Stimulated activated memory B cell treated with anti-CD40 and anti-IgM and Interleukin-4, amounts not matched to agents 10 μg/mL and 1 μg/mL and 100 μg/mL, for 72 hours (primary cell): Measurements from ENCODE around the gene SMIM13.
A peak's percentile ranks its signal among the peaks of the same experiment; 100 is the strongest.

Experiments
- ATAC-seq: fragments of 150-1000 bp; cut with Tn5 transposase; 2 replicates; pipeline ENCODE4 v1.10.0; 2021
- H3K27ac Mint-ChIP-seq: one replicate; pipeline ENCODE4 v1.8.0; 2022; ENCODE audit warnings: mild to moderate bottlenecking, mixed read lengths
- H3K27me3 Mint-ChIP-seq: one replicate; pipeline ENCODE4 v1.8.0; 2022; ENCODE audit warnings: mixed read lengths
- H3K36me3 Mint-ChIP-seq: one replicate; pipeline ENCODE4 v1.8.0; 2022; ENCODE audit warnings: mixed read lengths
- H3K4me1 Mint-ChIP-seq: one replicate; pipeline ENCODE4 v1.8.0; 2022; ENCODE audit warnings: mixed read lengths
- H3K4me3 Mint-ChIP-seq: one replicate; pipeline ENCODE4 v1.8.0; 2022; ENCODE audit warnings: mild to moderate bottlenecking, moderate library complexity, mixed read lengths
- H3K9me3 Mint-ChIP-seq: one replicate; pipeline ENCODE4 v1.8.0; 2022; ENCODE audit warnings: mixed read lengths

Gene SMIM13

DNA sequence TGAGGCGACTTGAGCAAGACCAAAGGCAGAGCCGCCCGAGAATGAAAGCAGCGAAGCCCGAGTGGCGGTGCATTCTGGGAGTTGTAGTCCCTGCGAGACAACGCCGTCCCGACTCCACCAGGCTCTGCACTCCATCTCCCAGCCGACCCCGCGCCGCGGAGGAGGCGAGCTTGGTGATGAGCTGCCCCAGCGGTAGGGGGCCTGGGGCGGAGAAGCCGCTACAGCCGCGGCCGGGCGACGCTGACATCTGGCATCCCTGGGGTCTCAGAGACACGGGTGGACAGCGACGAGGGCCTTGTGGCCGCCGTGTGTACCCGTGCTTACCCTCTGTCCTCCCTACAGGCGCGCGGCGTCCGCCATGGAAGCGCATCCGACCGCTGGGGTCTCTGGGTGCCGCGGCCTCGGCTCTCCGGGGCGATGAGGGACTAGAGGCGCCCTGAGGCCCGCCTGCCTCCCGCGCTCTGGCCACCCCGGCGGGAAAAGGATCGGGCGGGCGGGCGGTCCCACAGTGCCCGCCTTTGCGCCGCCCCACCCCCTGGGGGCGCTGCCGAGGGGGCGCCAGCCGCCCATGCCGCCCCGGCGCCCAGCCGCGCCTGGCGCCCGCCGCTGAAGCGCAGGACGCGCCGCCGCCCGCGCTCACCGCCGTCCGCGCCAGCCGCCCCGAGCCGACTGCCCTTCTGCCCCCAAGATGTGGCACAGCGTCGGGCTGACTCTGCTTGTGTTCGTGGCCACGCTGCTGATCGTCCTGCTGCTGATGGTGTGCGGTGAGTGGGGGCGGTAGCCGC, at the start of gene SMIM13:
Gene SMIM13 (plus strand): TSS at position 209 of the 785 bp plus-strand sequence. CDS start 480 bp downstream, at position 689.
- Mint-ChIP-seq H3K9me3 (no peaks in the 10 kb centered on the region), H3K36me3 (peaks cover 10% of the 10 kb centered on the region), H3K27ac (peak within 1 kb of the TSS; percentile 98), H3K4me1 (peaks cover 37% of the 10 kb centered on the region), H3K27me3 (no peaks in the 10 kb centered on the region), H3K4me3 (peak within 1 kb of the TSS; percentile 99)
- peak; percentile 98 for ATAC-seq

DNA sequence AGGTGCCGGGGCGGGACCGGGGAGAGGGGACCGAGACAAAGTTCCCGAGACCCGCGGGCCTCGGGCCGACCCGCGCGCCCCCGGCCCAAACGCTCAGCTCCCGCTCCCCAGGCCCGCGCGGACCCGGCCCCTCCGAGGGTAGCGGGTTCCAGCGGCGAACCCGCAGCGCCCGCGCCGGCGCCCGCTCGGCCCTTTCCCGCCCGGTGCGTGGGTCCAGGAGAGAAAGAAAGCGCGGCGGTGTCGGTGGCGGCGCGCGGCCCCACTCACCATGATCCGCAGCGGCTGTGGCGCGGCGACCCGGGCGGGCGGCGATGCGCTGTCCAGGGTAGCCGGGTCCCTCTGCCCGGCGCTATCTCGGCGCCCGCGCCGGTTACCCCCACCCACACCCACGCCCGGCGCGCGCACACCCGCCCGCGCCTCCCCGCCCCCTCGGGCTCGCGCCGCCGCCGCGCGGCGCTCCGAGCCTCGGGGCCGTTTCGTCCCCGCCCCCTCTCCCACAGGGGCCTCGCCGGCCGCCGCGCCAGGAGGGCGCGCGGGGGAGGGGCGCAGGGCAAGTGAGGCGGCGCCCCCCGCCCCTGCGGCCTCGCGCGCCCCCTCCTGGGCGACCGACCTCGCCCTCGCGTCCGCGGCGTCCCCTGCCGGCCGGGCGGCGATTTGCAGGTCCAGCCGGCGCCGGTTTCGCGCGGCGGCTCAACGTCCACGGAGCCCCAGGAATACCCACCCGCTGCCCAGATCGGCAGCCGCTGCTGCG, 49.5 kb upstream of the SMIM13 start, which contains the start of gene ELOVL2:
Gene ELOVL2 (minus strand): TSS at position 345 of the 751 bp plus-strand sequence. CDS start 75 bp downstream, at position 270.
- no peak within 1 kb of the TSS for H3K27ac Mint-ChIP-seq
- ATAC-seq, result peak; percentile 75
- H3K9me3 Mint-ChIP-seq, result peaks cover 2% of the 10 kb centered on the region
- peaks cover 11% of the 10 kb centered on the region for H3K4me1 Mint-ChIP-seq
- H3K27me3 Mint-ChIP-seq, result peaks cover 60% of the 10 kb centered on the region
- H3K4me3 Mint-ChIP-seq, result peak within 1 kb of the TSS; percentile 74
- H3K36me3 Mint-ChIP-seq, result no peaks in the 10 kb centered on the region

DNA sequence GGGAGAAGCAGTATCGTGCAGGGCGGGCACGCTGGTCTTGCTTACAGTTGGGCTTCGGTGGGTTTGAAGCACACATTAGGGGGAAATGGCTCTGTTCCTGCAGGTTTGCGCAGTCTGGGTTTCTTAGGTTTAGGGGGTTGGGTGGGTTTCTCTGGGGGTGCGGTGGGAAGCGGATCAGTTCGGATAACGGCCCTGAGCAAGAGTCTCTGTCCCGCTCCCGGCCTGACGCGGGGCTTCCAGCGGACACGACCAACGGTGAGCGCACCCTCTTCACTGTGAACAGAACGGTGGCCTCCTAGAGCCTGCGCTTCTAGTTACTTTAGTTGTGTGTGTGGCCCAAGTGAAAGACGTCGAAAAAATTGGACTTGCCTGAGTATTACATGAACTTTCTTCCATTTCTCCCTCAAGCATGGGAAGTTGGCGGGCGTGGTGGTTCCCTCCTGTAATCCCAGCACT, 48.9 kb upstream of the SMIM13 start:
- H3K4me1 Mint-ChIP-seq, result peaks cover 11% of the 10 kb centered on the region
- no peak for ATAC-seq
- H3K36me3 Mint-ChIP-seq, result no peaks in the 10 kb centered on the region
- H3K4me3 Mint-ChIP-seq, result peak overlapping the region; percentile 71
- peaks cover 60% of the 10 kb centered on the region for H3K27me3 Mint-ChIP-seq
- peaks cover 2% of the 10 kb centered on the region for H3K9me3 Mint-ChIP-seq
- no peak overlapping the region for H3K27ac Mint-ChIP-seq

DNA sequence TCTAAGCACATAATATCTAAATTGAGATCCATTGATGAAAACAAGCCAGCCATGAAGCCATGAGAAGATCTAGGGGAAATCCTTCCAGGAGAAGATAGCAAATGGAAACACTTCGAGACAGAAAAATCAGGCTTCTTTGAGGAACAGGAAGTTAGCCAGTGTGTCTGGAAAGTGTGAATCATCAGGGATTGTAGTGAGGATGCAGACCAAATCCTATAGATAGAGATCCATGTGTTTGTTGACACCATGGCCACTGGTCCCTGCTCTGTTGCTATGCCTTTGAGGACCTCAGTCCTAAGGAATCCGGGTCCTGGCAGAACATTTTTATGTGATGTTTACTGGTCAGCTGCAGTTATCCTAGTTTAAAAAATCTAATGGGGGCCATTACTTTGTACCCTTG, 42.9 kb upstream of the SMIM13 start:
- Mint-ChIP-seq H3K27me3 (peaks cover 37% of the 10 kb centered on the region), H3K9me3 (no peaks in the 10 kb centered on the region), H3K4me1 (no peaks in the 10 kb centered on the region), H3K36me3 (no peaks in the 10 kb centered on the region), H3K27ac (no peak overlapping the region), H3K4me3 (no peak overlapping the region)
- ATAC-seq, result no peak

DNA sequence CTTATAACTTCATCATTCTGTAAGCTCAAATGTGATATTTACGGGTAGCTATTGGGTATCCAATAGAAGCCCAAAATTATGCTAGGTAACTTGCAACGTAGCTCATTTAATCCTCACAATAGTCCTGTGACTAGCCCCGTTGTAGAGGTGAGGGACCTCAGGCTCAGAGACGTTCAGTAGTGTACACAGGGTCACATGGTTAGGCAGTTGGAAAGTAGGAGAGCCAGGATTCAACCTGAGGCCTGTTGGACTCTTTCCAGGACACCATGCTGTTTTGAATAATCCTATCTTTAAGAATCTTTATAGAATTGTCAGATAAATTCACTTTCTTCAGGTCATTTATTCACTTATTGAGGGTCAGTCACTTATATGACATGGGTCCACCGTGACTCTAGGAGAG, 40.3 kb upstream of the SMIM13 start:
- Mint-ChIP-seq H3K27ac (no peak overlapping the region), H3K4me1 (no peaks in the 10 kb centered on the region), H3K36me3 (no peaks in the 10 kb centered on the region), H3K4me3 (no peak overlapping the region), H3K9me3 (no peaks in the 10 kb centered on the region), H3K27me3 (peaks cover 24% of the 10 kb centered on the region)
- no peak for ATAC-seq

DNA sequence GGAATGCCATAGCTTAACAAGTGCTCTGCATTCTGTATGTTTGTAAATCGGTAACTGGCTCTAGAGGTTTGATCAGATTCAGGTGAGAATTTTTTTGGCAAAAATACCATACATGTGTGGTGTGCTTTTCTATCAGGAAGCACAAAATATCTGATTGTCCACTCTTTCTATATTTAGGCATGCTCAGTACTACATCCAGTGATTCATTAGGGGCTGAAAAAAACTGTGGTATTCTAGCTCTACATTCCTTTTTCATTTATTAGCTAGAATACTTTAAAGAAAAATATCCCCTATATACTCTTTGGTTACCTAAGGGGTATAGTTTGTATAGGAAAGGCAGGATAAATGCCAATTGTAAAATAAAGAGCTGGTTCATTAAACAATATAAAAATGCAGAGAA, 38.9 kb upstream of the SMIM13 start:
- H3K27ac Mint-ChIP-seq, result no peak overlapping the region
- H3K36me3 Mint-ChIP-seq, result no peaks in the 10 kb centered on the region
- peaks cover 12% of the 10 kb centered on the region for H3K27me3 Mint-ChIP-seq
- H3K4me3 Mint-ChIP-seq, result no peak overlapping the region
- H3K9me3 Mint-ChIP-seq, result no peaks in the 10 kb centered on the region
- no peak for ATAC-seq
- H3K4me1 Mint-ChIP-seq, result no peaks in the 10 kb centered on the region

DNA sequence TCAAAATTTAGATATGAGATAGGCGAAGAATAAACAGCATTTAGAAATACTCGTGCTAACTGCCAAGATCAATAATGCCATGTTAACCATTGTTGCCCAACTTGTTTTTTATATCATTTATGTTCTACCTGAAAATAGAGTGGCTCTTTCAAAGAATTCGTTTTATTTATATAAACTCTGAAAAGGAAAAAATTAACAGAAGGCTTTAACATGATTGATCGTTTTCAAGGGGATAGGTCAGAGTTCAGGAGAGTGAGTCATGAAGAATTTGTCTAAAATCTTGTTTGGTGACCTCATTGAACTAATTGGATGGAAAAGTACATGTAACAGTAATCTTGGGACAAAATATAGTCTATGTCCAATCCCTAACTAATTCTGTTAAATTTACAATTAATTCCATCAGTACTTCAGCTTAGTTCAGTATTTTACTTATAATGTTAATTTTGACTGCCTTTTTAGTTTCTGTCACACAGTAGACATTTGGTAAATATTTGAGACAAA, 38.5 kb upstream of the SMIM13 start:
- Mint-ChIP-seq H3K9me3 (no peaks in the 10 kb centered on the region), H3K36me3 (no peaks in the 10 kb centered on the region), H3K27me3 (peaks cover 7% of the 10 kb centered on the region), H3K27ac (no peak overlapping the region), H3K4me1 (no peaks in the 10 kb centered on the region), H3K4me3 (no peak overlapping the region)
- ATAC-seq, result no peak

DNA sequence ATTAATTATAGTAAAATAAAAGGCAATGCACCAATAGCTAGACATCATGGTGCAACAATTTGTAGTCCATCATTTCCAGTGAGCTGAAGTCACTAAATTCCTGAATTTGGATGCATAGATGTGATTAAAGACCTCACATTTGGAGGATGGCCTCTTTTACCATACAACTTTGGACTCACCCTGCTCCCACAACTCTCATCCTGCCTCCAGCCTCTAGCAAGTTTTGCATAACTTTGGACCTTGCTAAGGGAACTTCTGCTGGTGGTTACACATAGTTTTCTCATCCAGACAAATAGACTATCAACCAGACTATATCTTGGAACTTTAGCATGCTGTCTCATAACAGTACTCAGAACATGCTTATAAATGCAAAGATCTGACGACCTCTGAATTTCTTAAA, 36.8 kb upstream of the SMIM13 start:
- H3K4me3 Mint-ChIP-seq, result no peak overlapping the region

DNA sequence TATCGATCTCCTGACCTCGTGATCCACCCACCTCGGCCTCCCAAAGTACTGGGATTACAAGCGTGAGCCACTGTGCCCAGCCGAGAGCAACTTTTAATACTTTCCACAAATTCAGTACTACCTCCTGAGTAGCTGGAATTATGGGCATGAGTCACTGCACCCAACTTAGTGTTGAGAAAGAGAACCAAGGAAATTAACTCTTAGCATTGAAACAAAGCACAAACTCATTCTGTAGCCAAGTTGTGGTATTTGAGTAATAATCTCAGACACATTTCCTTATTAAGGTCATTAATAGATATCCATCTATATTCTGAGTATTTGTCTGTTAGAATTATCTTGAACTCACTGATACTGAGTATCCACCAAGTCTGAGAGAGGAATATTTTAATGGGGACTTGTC, 35.2 kb upstream of the SMIM13 start:
- Mint-ChIP-seq H3K4me1 (no peaks in the 10 kb centered on the region), H3K36me3 (no peaks in the 10 kb centered on the region), H3K9me3 (no peaks in the 10 kb centered on the region), H3K27ac (no peak overlapping the region), H3K27me3 (no peaks in the 10 kb centered on the region), H3K4me3 (no peak overlapping the region)
- no peak for ATAC-seq

More for the DNA sequence above, 36.8 kb upstream of the SMIM13 start:
- H3K27ac Mint-ChIP-seq, result no peak overlapping the region
- H3K9me3 Mint-ChIP-seq, result no peaks in the 10 kb centered on the region
- no peak for ATAC-seq
- no peaks in the 10 kb centered on the region for H3K4me1 Mint-ChIP-seq
- H3K27me3 Mint-ChIP-seq, result no peaks in the 10 kb centered on the region
- H3K36me3 Mint-ChIP-seq, result no peaks in the 10 kb centered on the region

DNA sequence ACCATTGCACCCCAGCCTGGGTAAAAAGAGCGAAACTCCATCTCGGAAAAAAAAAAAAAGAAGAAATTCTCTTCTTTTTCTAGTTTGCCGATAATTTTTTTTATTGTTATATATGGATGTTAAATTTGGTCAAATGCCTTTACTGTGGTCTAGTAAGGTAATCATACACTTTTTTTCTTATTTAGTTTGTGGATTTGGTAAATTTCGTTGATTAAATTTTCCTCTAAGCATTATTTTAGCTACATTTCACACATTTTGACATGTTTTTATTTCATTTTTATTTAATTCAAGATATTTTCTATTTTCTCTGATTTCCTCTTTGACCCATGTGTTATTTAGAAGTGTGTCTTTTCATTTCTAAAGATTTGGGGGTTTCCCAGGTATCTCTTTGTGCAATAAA, 31.6 kb upstream of the SMIM13 start:
- no peak for ATAC-seq
- Mint-ChIP-seq H3K27ac (no peak overlapping the region), H3K27me3 (no peaks in the 10 kb centered on the region), H3K36me3 (no peaks in the 10 kb centered on the region), H3K4me1 (no peaks in the 10 kb centered on the region), H3K4me3 (no peak overlapping the region), H3K9me3 (no peaks in the 10 kb centered on the region)

DNA sequence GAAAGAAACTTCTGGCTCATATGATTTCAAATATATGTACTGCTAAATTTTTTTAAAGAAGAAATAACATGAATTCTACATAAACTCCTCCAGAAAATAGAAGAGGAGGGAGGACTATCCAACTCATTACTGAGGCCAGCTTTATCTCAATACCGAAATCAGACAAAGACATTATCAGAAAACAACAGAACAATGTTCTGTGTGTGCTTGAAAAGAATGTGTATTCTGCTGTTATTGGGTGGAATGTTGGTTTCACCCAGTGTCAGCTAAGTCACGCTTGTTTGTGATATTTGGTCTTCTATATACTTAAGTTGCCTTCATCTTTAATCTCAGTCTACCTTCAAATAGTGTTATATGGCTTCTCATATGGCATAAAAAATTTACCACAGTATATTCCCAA, 30.9 kb upstream of the SMIM13 start:
- H3K27ac Mint-ChIP-seq, result no peak overlapping the region
- H3K9me3 Mint-ChIP-seq, result no peaks in the 10 kb centered on the region
- no peaks in the 10 kb centered on the region for H3K27me3 Mint-ChIP-seq
- H3K36me3 Mint-ChIP-seq, result no peaks in the 10 kb centered on the region
- H3K4me1 Mint-ChIP-seq, result no peaks in the 10 kb centered on the region
- H3K4me3 Mint-ChIP-seq, result no peak overlapping the region
- no peak for ATAC-seq

DNA sequence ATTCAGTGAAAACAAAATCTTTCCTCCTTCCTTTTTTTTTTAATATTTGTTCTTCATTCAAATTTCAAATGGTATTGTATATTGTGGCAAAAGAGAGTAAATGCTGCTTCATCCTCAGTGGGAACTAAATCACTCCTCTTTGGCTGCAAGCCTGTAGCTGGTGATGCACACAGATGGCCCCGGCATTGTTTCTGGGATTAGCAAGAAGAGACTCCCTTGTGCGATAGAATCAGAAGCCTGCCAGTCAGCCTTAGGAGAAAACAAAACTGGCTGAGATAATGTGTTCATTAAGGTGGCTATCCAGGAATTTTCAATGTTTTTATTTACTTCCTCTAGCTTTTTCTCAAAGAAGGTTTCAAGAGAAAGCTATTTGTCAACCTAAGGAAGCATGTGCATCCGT, 28.8 kb upstream of the SMIM13 start:
- H3K9me3 Mint-ChIP-seq, result no peaks in the 10 kb centered on the region
- H3K4me3 Mint-ChIP-seq, result no peak overlapping the region
- no peaks in the 10 kb centered on the region for H3K36me3 Mint-ChIP-seq
- H3K27ac Mint-ChIP-seq, result no peak overlapping the region
- H3K4me1 Mint-ChIP-seq, result no peaks in the 10 kb centered on the region
- no peak for ATAC-seq
- H3K27me3 Mint-ChIP-seq, result no peaks in the 10 kb centered on the region

DNA sequence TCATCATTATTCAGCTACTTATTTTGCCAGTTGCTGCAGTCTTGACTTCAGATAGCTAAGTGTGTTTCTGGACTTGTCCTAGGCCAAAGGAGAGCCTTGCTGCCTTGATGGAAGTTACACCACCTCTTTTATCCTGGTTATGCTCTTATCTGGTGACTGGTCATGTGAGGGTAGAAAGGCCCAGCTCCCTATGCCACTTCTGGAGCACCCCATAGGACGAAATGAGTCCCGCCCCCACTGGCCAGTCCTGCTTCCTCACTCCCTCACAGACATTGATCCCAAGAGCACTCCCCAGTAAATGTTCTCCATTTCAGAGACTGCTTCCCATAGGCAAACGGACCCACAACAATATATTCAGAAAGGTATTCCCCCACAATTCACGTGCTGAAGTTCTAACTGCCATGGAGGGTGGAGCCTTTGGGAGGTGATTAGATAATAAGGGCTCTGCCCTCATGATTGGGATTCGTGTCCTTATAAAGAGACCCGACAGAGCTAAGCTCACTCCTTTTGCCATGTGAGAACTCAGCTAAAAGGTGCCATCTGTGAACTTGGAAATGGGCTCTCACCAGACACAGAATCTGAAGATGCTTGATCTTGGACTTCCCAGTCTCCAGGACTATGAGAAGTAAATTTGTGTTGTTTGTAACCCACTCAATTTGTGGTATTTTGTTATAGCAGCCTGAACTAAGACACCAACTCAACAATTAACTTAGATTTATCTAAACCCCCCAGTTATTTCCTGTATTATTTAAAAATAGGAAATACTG, 28.0 kb upstream of the SMIM13 start:
- Mint-ChIP-seq H3K36me3 (no peaks in the 10 kb centered on the region), H3K9me3 (no peaks in the 10 kb centered on the region), H3K27me3 (no peaks in the 10 kb centered on the region), H3K4me1 (no peaks in the 10 kb centered on the region), H3K27ac (no peak overlapping the region), H3K4me3 (no peak overlapping the region)
- ATAC-seq, result no peak

DNA sequence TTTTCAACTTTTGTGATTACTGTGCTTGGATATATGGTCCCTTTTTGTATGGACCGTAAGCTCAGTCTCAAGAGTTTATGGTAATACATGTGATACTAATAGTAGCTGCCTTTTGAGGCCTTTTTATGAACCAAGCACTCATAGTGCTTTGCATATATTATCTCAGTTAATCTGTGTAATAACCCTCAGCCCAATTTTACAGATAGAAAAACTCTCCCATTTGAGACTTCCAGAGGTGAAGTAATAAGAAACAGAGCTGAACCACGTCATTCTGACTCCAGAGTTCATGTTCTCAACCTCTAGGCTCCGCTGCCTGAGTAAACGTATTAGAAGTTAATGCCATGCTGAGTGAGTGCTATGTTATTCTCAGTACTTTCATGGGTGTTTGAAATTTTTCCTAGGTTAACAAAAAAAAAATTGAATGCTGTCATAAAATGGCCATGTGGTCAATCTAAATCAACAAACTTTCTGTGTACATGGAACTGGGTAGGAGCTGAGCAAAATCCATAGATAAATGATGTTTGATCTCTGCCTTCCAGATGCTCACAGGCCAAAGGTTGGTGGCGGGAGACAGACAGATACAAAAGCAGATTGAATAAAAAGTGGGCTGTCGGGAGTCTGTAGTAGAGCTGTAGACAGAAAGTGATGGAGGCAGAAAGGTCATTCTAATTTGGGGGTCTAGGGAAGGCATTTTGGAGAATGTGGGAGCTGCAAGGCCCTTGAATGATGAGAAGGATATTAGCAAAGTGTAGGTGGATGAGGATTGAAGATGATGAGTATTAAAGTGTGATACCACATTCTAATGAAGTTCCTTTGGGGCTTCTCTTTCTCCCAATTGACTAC, 26.9 kb upstream of the SMIM13 start:
- no peak overlapping the region for H3K4me3 Mint-ChIP-seq

More for the DNA sequence above, 26.9 kb upstream of the SMIM13 start:
- H3K27ac Mint-ChIP-seq, result no peak overlapping the region
- H3K4me1 Mint-ChIP-seq, result no peaks in the 10 kb centered on the region
- H3K27me3 Mint-ChIP-seq, result no peaks in the 10 kb centered on the region
- no peak for ATAC-seq
- H3K9me3 Mint-ChIP-seq, result no peaks in the 10 kb centered on the region
- H3K36me3 Mint-ChIP-seq, result no peaks in the 10 kb centered on the region
